Astrocyte (in vitro differentiated cells and primary cell): Measurements from ENCODE around the gene TTC23L.

Experiments used
- CTCF ChIP-seq: IDR thresholded peaks from 2 replicates; pipeline ENCODE4 v1.5.1; 2011; ENCODE audit warnings: low read depth, mild to moderate bottlenecking, inconsistent platforms, low read length, moderate library complexity; ENCODE audit not compliant: insufficient read depth
- EZH2 ChIP-seq: IDR thresholded peaks from 2 replicates; pipeline ENCODE4 v1.6.1; 2012; ENCODE audit warnings: mild to moderate bottlenecking, low read length, inconsistent platforms; ENCODE audit not compliant: insufficient read depth

- TF ChIP-seq CTCF (no peak), EZH2 (no peak)
Measured at GRCh38 chr5:34897646-34898045, 58.7 kb downstream of the TTC23L start.
